NCI-H748 (cell line): ENCODE results near the gene TGFBR1.

ENCODE experiments used
- DNase-seq: peaks from one replicate; lab custom pipeline; 2025; ENCODE audit not compliant: unreplicated experiment; lab: John Stamatoyannopoulos, UW

The TGFBR1 gene

GRCh38 chr9:99130069-99130468 lies 25.2 kb downstream of the TGFBR1 start:
- DNase-seq = no peak

GRCh38 chr9:99133145-99133544 lies 28.2 kb downstream of the TGFBR1 start:
- DNase-seq = no peak

- DNase-seq = no peak
Observed at GRCh38 chr9:99134893-99135341, 30.0 kb downstream of the TGFBR1 start.

GRCh38 chr9:99135456-99135855 lies 30.5 kb downstream of the TGFBR1 start:
- no peak for DNase-seq

- no peak for DNase-seq
Observed at GRCh38 chr9:99137225-99137624, 32.3 kb downstream of the TGFBR1 start.

GRCh38 chr9:99137891-99138290 lies 33.0 kb downstream of the TGFBR1 start:
- DNase-seq = no peak

GRCh38 chr9:99138424-99139284 lies 33.7 kb downstream of the TGFBR1 start:
- no peak for DNase-seq

GRCh38 chr9:99139868-99140267 lies 35.0 kb downstream of the TGFBR1 start:
- DNase-seq = no peak

- DNase-seq = peak; percentile 33
Observed at GRCh38 chr9:99140685-99141314, 35.9 kb downstream of the TGFBR1 start.

- no peak for DNase-seq
Observed at GRCh38 chr9:99141849-99142248, 36.9 kb downstream of the TGFBR1 start.

- DNase-seq = no peak
Observed at GRCh38 chr9:99142275-99142674, 37.4 kb downstream of the TGFBR1 start.

- DNase-seq = no peak
Observed at GRCh38 chr9:99143655-99144054, 38.7 kb downstream of the TGFBR1 start.

GRCh38 chr9:99144966-99145365 lies 40.1 kb downstream of the TGFBR1 start:
- DNase-seq = no peak

GRCh38 chr9:99146574-99146973 lies 41.7 kb downstream of the TGFBR1 start:
- DNase-seq = no peak

GRCh38 chr9:99147177-99147576 lies 42.3 kb downstream of the TGFBR1 start:
- DNase-seq = no peak

GRCh38 chr9:99150451-99151171 lies 45.7 kb downstream of the TGFBR1 start:
- DNase-seq = no peak

GRCh38 chr9:99154356-99154755 lies 49.4 kb downstream of the TGFBR1 start:
- no peak for DNase-seq

- DNase-seq = no peak
Observed at GRCh38 chr9:99155736-99156135, 50.8 kb downstream of the TGFBR1 start.

- DNase-seq = no peak
Observed at GRCh38 chr9:99158629-99159028, 53.7 kb downstream of the TGFBR1 start.

- no peak for DNase-seq
Observed at GRCh38 chr9:99160173-99160572, 55.3 kb downstream of the TGFBR1 start.

- peak; percentile 52 for DNase-seq
Observed at GRCh38 chr9:99162759-99163364, 57.9 kb downstream of the TGFBR1 start.
